Measurements from ENCODE around the gene ZNF446.

GRCh38 chr19:58509731-58510083 is 33.6 kb downstream of the ZNF446 start:
- no peak for TF ChIP-seq FOXA1 (IDR thresholded peaks at IDR 0.05)
- TF ChIP-seq SUZ12 (IDR thresholded peaks at IDR 0.05), result no peak
- TF ChIP-seq ARNT (IDR thresholded peaks at IDR 0.05), result no peak
- TF ChIP-seq FOXM1 (IDR thresholded peaks at IDR 0.05; ENCODE audit: borderline replicate concordance), result no peak
- TF ChIP-seq SP1 (IDR thresholded peaks at IDR 0.05), result no peak
- no peak for TF ChIP-seq NFRKB (IDR thresholded peaks at IDR 0.05)
- no peak for TF ChIP-seq BHLHE40 (IDR thresholded peaks at IDR 0.05; ENCODE audit: borderline replicate concordance)
- no peak for TF ChIP-seq CTBP1 (IDR thresholded peaks at IDR 0.05; ENCODE audit: borderline replicate concordance)
- TF ChIP-seq TARDBP (IDR thresholded peaks at IDR 0.05), result no peak
- TF ChIP-seq FOXK2 (IDR thresholded peaks at IDR 0.05), result no peak
- TF ChIP-seq HDGF (IDR thresholded peaks at IDR 0.05; ENCODE audit: borderline replicate concordance), result no peak
- TF ChIP-seq ZNF384 (IDR thresholded peaks at IDR 0.05), result no peak

All from HEK293T (cell line).